Measurements from ENCODE around the gene LDB2.

Gene LDB2

GRCh38 chr4:16659694-16660093 is 238.8 kb downstream of the LDB2 start:
- Mint-ChIP-seq H3K36me3 (ENCODE audit: low read depth) (peaks cover 25% of the 10 kb centered on the region), H3K27me3 (ENCODE audit: low read depth, poor library complexity) (peaks cover under 1% of the 10 kb centered on the region), H3K27ac (no peak overlapping the region), H3K9me3 (peaks cover 7% of the 10 kb centered on the region), H3K4me1 (peaks cover 9% of the 10 kb centered on the region), H3K4me3 (no peak overlapping the region)
- no peak for TF ChIP-seq CTCF (IDR thresholded peaks at IDR 0.05)
- no peak for DNase-seq

GRCh38 chr4:16659079-16659478 is 239.4 kb downstream of the LDB2 start:
- peaks cover 19% of the 10 kb centered on the region for H3K36me3 Mint-ChIP-seq (ENCODE audit: low read depth)
- H3K4me3 Mint-ChIP-seq: no peak overlapping the region
- no peak for TF ChIP-seq CTCF (IDR thresholded peaks at IDR 0.05)
- H3K27ac Mint-ChIP-seq: no peak overlapping the region
- peaks cover 4% of the 10 kb centered on the region for H3K9me3 Mint-ChIP-seq
- no peaks in the 10 kb centered on the region for H3K27me3 Mint-ChIP-seq (ENCODE audit: low read depth, poor library complexity)
- peaks cover 9% of the 10 kb centered on the region for H3K4me1 Mint-ChIP-seq
- no peak for DNase-seq

GRCh38 chr4:16658183-16658582 is 240.3 kb downstream of the LDB2 start:
- peaks cover 12% of the 10 kb centered on the region for H3K36me3 Mint-ChIP-seq (ENCODE audit: low read depth)
- no peak for TF ChIP-seq CTCF (IDR thresholded peaks at IDR 0.05)

GRCh38 chr4:16655111-16655510 is 243.3 kb downstream of the LDB2 start:
- TF ChIP-seq CTCF (IDR thresholded peaks at IDR 0.05): no peak
- Mint-ChIP-seq H3K4me3 (no peak overlapping the region), H3K27ac (no peak overlapping the region), H3K4me1 (peaks cover 9% of the 10 kb centered on the region), H3K27me3 (ENCODE audit: low read depth, poor library complexity) (no peaks in the 10 kb centered on the region), H3K36me3 (ENCODE audit: low read depth) (no peaks in the 10 kb centered on the region), H3K9me3 (no peaks in the 10 kb centered on the region)
- no peak for DNase-seq

More at GRCh38 chr4:16658183-16658582, 240.3 kb downstream of the LDB2 start:
- Mint-ChIP-seq H3K4me1 (peaks cover 9% of the 10 kb centered on the region), H3K4me3 (no peak overlapping the region), H3K27me3 (ENCODE audit: low read depth, poor library complexity) (no peaks in the 10 kb centered on the region), H3K27ac (no peak overlapping the region), H3K9me3 (no peaks in the 10 kb centered on the region)
- DNase-seq: no peak

GRCh38 chr4:16652732-16653305 is 245.6 kb downstream of the LDB2 start:
- DNase-seq: no peak
- no peaks in the 10 kb centered on the region for H3K4me1 Mint-ChIP-seq
- no peak for TF ChIP-seq CTCF (IDR thresholded peaks at IDR 0.05)
- H3K27me3 Mint-ChIP-seq (ENCODE audit: low read depth, poor library complexity): no peaks in the 10 kb centered on the region
- no peak overlapping the region for H3K27ac Mint-ChIP-seq
- no peak overlapping the region for H3K4me3 Mint-ChIP-seq
- H3K36me3 Mint-ChIP-seq (ENCODE audit: low read depth): no peaks in the 10 kb centered on the region
- no peaks in the 10 kb centered on the region for H3K9me3 Mint-ChIP-seq

- H3K27me3 Mint-ChIP-seq (ENCODE audit: low read depth, poor library complexity): no peaks in the 10 kb centered on the region
- no peak overlapping the region for H3K27ac Mint-ChIP-seq
- H3K4me1 Mint-ChIP-seq: no peaks in the 10 kb centered on the region
- no peak for DNase-seq
- H3K4me3 Mint-ChIP-seq: no peak overlapping the region
- H3K9me3 Mint-ChIP-seq: no peaks in the 10 kb centered on the region
- peaks cover 4% of the 10 kb centered on the region for H3K36me3 Mint-ChIP-seq (ENCODE audit: low read depth)
- TF ChIP-seq CTCF (IDR thresholded peaks at IDR 0.05): no peak
Measured at GRCh38 chr4:16646459-16646858, 252.0 kb downstream of the LDB2 start.

All from nephron progenitor cell (in vitro differentiated cells).